H1 (cell line): ENCODE measurements around the gene ZDHHC16.

Source experiments
- BACH1 ChIP-seq: IDR thresholded peaks from 2 replicates; pipeline ENCODE4 v1.6.1; 2012; ENCODE audit warnings: low read length, improper control_type of control experiment
- CBX8 ChIP-seq: fragments of 300-800, 300-1000 bp; sonication (generic); IDR thresholded peaks from 2 replicates; pipeline ENCODE4 v1.7.1; 2016; ENCODE audit warnings: low read depth, low read length, borderline replicate concordance
- CHD1 ChIP-seq: IDR thresholded peaks from 2 replicates; pipeline ENCODE4 v1.6.1; 2012; ENCODE audit warnings: low read depth, low read length, improper control_type of control experiment
- CHD7 ChIP-seq: fragments of 300-600 bp; sonication (generic); IDR thresholded peaks from 2 replicates; pipeline ENCODE4 v1.7.1; 2012; ENCODE audit warnings: low read length, moderate library complexity, mild to moderate bottlenecking, inconsistent platforms; ENCODE audit not compliant: insufficient replicate concordance
- CREB1 ChIP-seq: IDR thresholded peaks from 2 replicates; pipeline ENCODE4 v1.6.1; 2012; ENCODE audit warnings: inconsistent platforms
- CTCF ChIP-seq, 3 experiments: IDR thresholded peaks; 1 replicate in 2 of 3; 2 replicates in 1 of 3; pipeline versions ENCODE4 v1.5.1 to v1.6.1; 2011; ENCODE audit warnings: low read length in 3 of 3, mild to moderate bottlenecking in 3 of 3, inconsistent platforms in 2 of 3, low read depth in 1 of 3, moderate library complexity in 1 of 3; ENCODE audit not compliant: insufficient read depth in 1 of 3; ENCODE audit errors: control extremely low read depth in 1 of 3
- EZH2 ChIP-seq: fragments of 200-600 bp; sonication (generic); IDR thresholded peaks from 2 replicates; pipeline ENCODE4 v1.7.1; 2012; ENCODE audit warnings: low read depth, mild to moderate bottlenecking, moderate library complexity, low read length, inconsistent platforms; ENCODE audit not compliant: severe bottlenecking
- GABPA ChIP-seq: IDR thresholded peaks from 2 replicates; pipeline ENCODE4 v1.6.1; 2011; ENCODE audit warnings: mild to moderate bottlenecking, low read length, moderate library complexity, borderline replicate concordance; ENCODE audit not compliant: insufficient read depth
- NANOG ChIP-seq: IDR thresholded peaks from 2 replicates; pipeline ENCODE4 v1.6.1; 2011; ENCODE audit warnings: low read length, low read depth, mild to moderate bottlenecking, inconsistent platforms; ENCODE audit not compliant: insufficient read depth, poor library complexity, severe bottlenecking
- POLR2A ChIP-seq, 2 experiments: IDR thresholded peaks; 1 replicate in 1 of 2; 2 replicates in 1 of 2; pipeline ENCODE4 v1.6.1; 2011; ENCODE audit warnings: low read depth in 2 of 2, low read length in 2 of 2, mild to moderate bottlenecking in 2 of 2; ENCODE audit errors: control extremely low read depth in 1 of 2
- POLR2AphosphoS5 ChIP-seq: IDR thresholded peaks from 2 replicates; pipeline ENCODE4 v1.6.1; 2011; ENCODE audit warnings: low read depth, low read length
- SP2 ChIP-seq: IDR thresholded peaks from 2 replicates; pipeline ENCODE4 v1.6.1; 2012; ENCODE audit warnings: mild to moderate bottlenecking, low read length, inconsistent platforms
- TEAD4 ChIP-seq: IDR thresholded peaks from 2 replicates; pipeline ENCODE4 v1.6.1; 2012; ENCODE audit warnings: low read depth, low read length, inconsistent platforms, mixed read lengths

GRCh38 chr10:97450828-97451227 is 4.9 kb downstream of the ZDHHC16 start:
- no peak for TF ChIP-seq EZH2
- TF ChIP-seq NANOG: no peak
- TF ChIP-seq POLR2AphosphoS5: no peak
- no peak for TF ChIP-seq SP2
- TF ChIP-seq CTCF (IDR thresholded peaks at IDR 0.05; ENCODE audit: control extremely low read depth in 1 of 3, insufficient read depth in 1 of 3, low read depth in 1 of 3, low read length in 3 of 3): no peak
- no peak for TF ChIP-seq CHD7
- no peak for TF ChIP-seq CBX8
- no peak for TF ChIP-seq POLR2A (IDR thresholded peaks at IDR 0.05; ENCODE audit: control extremely low read depth in 1 of 2, low read depth in 2 of 2, low read length in 2 of 2)
- TF ChIP-seq BACH1: no peak
- TF ChIP-seq CREB1: no peak
- TF ChIP-seq TEAD4: no peak
- no peak for TF ChIP-seq CHD1
- no peak for TF ChIP-seq GABPA
